ENCODE data around the gene FCHO1. TPM values are rescaled to one million over a fixed set of nuclear protein-coding genes. Genes with fewer than 3 reads are reported as not detected.

The FCHO1 gene
- total and polyA plus RNA-seq, 2 experiments from 2014 or later = 18.5 to 42.3 TPM

GRCh38 chr19:17721111-17721628, 30.1 kb upstream of the FCHO1 start:
- no peaks in the 10 kb centered on the region for H3K9me2 ChIP-seq (ENCODE audit: insufficient read depth)
- peaks cover 6% of the 10 kb centered on the region for H3K27me3 Mint-ChIP-seq (ENCODE audit: insufficient read depth, low read depth, poor library complexity)
- peaks cover 22% of the 10 kb centered on the region for H4K20me1 ChIP-seq (replicated peaks; ENCODE audit: insufficient read depth)
- DNase-seq (ENCODE audit: low spot score) (no peak), ATAC-seq (no peak)
- no peaks in the 10 kb centered on the region for H3K9me3 Mint-ChIP-seq
- H3K4me3 Mint-ChIP-seq = peak overlapping the region; percentile 74
- H3K4me3 ChIP-seq = peak overlapping the region; percentile 91; the same call in 1 of the 2 replicates
- peaks cover 29% of the 10 kb centered on the region for H3K4me1 Mint-ChIP-seq
- no peaks in the 10 kb centered on the region for H3K27me3 ChIP-seq (ENCODE audit: insufficient read depth)
- peak overlapping the region; percentile 94; the same call in 1 of the 2 replicates for H3K4me2 ChIP-seq
- H3K79me2 ChIP-seq (replicated peaks; ENCODE audit: insufficient read depth) = peaks cover 32% of the 10 kb centered on the region
- no peak overlapping the region for H2AFZ ChIP-seq
- H3K36me3 ChIP-seq (ENCODE audit: insufficient read depth) = no peaks in the 10 kb centered on the region; the same call in 1 of the 2 replicates
- no peak overlapping the region for H3K27ac ChIP-seq (ENCODE audit: low read depth)
- TF ChIP-seq ZNF331 (CRISPR knock-in tag; IDR thresholded peaks at IDR 0.05; ENCODE audit: low read depth) = no peak
- no peak for TF ChIP-seq ZNF114 (CRISPR knock-in tag; IDR thresholded peaks at IDR 0.05)
- TF ChIP-seq ETS1 (IDR thresholded peaks at IDR 0.05) = no peak
- TF ChIP-seq REST (IDR thresholded peaks at IDR 0.05; ENCODE audit: unreplicated experiment) = no peak
- no peak for TF ChIP-seq JUNB (IDR thresholded peaks at IDR 0.05; ENCODE audit: unreplicated experiment)
- no peak for TF ChIP-seq EZH2 (IDR thresholded peaks at IDR 0.05; ENCODE audit: low read depth, unreplicated experiment)
- TF ChIP-seq ZNF462 (CRISPR knock-in tag; IDR thresholded peaks at IDR 0.05) = no peak
- TF ChIP-seq NANOG (IDR thresholded peaks at IDR 0.05; ENCODE audit: borderline replicate concordance) = no peak
- no peak for TF ChIP-seq CTCF (conservative IDR thresholded peaks at IDR 0.05; ENCODE audit: low read depth in 2 of 2)
- TF ChIP-seq STAT1 (IDR thresholded peaks at IDR 0.05; ENCODE audit: unreplicated experiment) = no peak
- no peak for TF ChIP-seq EZH2phosphoT487 (IDR thresholded peaks at IDR 0.05; ENCODE audit: unreplicated experiment)
- no peak for TF ChIP-seq POLR2AphosphoS5 (IDR thresholded peaks at IDR 0.05; ENCODE audit: low read depth)
- TF ChIP-seq CREB1 (CRISPR knock-in tag; IDR thresholded peaks at IDR 0.05; ENCODE audit: low read depth) = no peak
- H3K36me3 Mint-ChIP-seq (ENCODE audit: low read depth) = peaks cover 32% of the 10 kb centered on the region
- H3K27ac Mint-ChIP-seq = no peak overlapping the region
- peaks cover 14% of the 10 kb centered on the region; the same call in 1 of the 2 replicates for H3K4me1 ChIP-seq (ENCODE audit: insufficient read depth)
- 0 out of 2 replicates have a peak, but pooled peaks cover 5% of the 10 kb centered on the region for H3F3A ChIP-seq (replicated peaks; ENCODE audit: low read depth)

All from GM23338 (cell line).